Inflammatory macrophage treated with lipopolysaccharide for 4 hours (primary cell): ENCODE results near the gene UMODL1.

Experiments used
- DNase-seq: peaks from one replicate; pipeline ENCODE4 v3.0.0-alpha.2; 2020

Gene UMODL1

GRCh38 chr21:42082501-42083360 lies 11.6 kb downstream of the UMODL1 start:
- DNase-seq, result no peak

GRCh38 chr21:42083361-42083690 lies 12.2 kb downstream of the UMODL1 start:
- DNase-seq, result no peak

GRCh38 chr21:42084079-42084478 lies 13.0 kb downstream of the UMODL1 start:
- no peak for DNase-seq

- DNase-seq, result no peak
These were observed 14.3 kb downstream of the UMODL1 start for GRCh38 chr21:42085246-42086077.

GRCh38 chr21:42086969-42087368 lies 15.9 kb downstream of the UMODL1 start:
- DNase-seq, result no peak

- DNase-seq, result no peak
These were observed 17.0 kb downstream of the UMODL1 start for GRCh38 chr21:42088148-42088547.

GRCh38 chr21:42088658-42089057 lies 17.5 kb downstream of the UMODL1 start:
- no peak for DNase-seq

- DNase-seq, result no peak
These were observed 18.0 kb downstream of the UMODL1 start for GRCh38 chr21:42089093-42089631.

GRCh38 chr21:42089665-42090310 lies 18.7 kb downstream of the UMODL1 start:
- no peak for DNase-seq

GRCh38 chr21:42091899-42092508 lies 20.9 kb downstream of the UMODL1 start:
- no peak for DNase-seq

- DNase-seq, result no peak
These were observed 21.7 kb downstream of the UMODL1 start for GRCh38 chr21:42092771-42093170.

- DNase-seq, result no peak
These were observed 22.1 kb downstream of the UMODL1 start for GRCh38 chr21:42093186-42093585.

GRCh38 chr21:42093991-42094421 lies 22.9 kb downstream of the UMODL1 start:
- no peak for DNase-seq

GRCh38 chr21:42094811-42095210 lies 23.7 kb downstream of the UMODL1 start:
- DNase-seq, result no peak

- DNase-seq, result no peak
These were observed 24.5 kb downstream of the UMODL1 start for GRCh38 chr21:42095581-42095980.

GRCh38 chr21:42096566-42096965 lies 25.4 kb downstream of the UMODL1 start:
- DNase-seq, result no peak

GRCh38 chr21:42097274-42097673 lies 26.2 kb downstream of the UMODL1 start:
- no peak for DNase-seq

- peak; percentile 96 for DNase-seq
These were observed 26.8 kb downstream of the UMODL1 start for GRCh38 chr21:42097860-42098454.

- DNase-seq, result no peak
These were observed 27.9 kb downstream of the UMODL1 start for GRCh38 chr21:42098957-42099505.

- no peak for DNase-seq
These were observed 30.1 kb downstream of the UMODL1 start for GRCh38 chr21:42101246-42101645.

- DNase-seq, result no peak
These were observed 31.0 kb downstream of the UMODL1 start for GRCh38 chr21:42102076-42102475.

- DNase-seq, result no peak
These were observed 31.4 kb downstream of the UMODL1 start for GRCh38 chr21:42102526-42102925.
